Bronchial epithelial cell (primary cell): ENCODE results near the gene TTC3. TPM values are rescaled to one million over a fixed set of nuclear protein-coding genes. Genes with fewer than 3 reads are reported as not detected.

Source experiments
- DNase-seq: peaks from one replicate; pipeline ENCODE4 v3.0.0-alpha.2; 2010; ENCODE audit warnings: low read depth
- FAIRE-seq: peaks from 2 replicates; lab custom pipeline; 2011; peaks lifted over from hg19 to GRCh38; lab: Jason Lieb, UNC
- H3K27me3 ChIP-seq: 2 replicates; pipeline ENCODE4 v1.5.1; 2011; ENCODE audit warnings: low read length; ENCODE audit not compliant: control insufficient read depth, insufficient read depth
- H3K36me3 ChIP-seq: 2 replicates; pipeline ENCODE4 v1.5.1; 2011; ENCODE audit warnings: low read length; ENCODE audit not compliant: control insufficient read depth, insufficient read depth
- H3K4me3 ChIP-seq: 2 replicates; pipeline ENCODE4 v1.5.1; 2011; ENCODE audit warnings: mild to moderate bottlenecking, low read depth, low read length, control low read depth
- CTCF ChIP-seq: IDR thresholded peaks from 2 replicates; pipeline ENCODE4 v1.5.1; 2011; ENCODE audit warnings: mild to moderate bottlenecking, moderate library complexity, low read length, control low read depth, inconsistent platforms; ENCODE audit not compliant: insufficient read depth, severe bottlenecking
- total RNA-seq: library from RNA; depleted of rRNA; stranded (reverse); fragments of >200 nt; gene quantifications from 2 replicates; pipeline ENCODE4 v1.2.1, GENCODE V29; 2014

TTC3 gene
- total RNA-seq, 1 donor from 2014 or later, result 90.3 TPM

GRCh38 chr21:37036177-37036576, 36.9 kb upstream of the TTC3 start:
- H3K36me3 ChIP-seq, result no peaks in the 10 kb centered on the region
- TF ChIP-seq CTCF, result no peak
- H3K27me3 ChIP-seq, result no peaks in the 10 kb centered on the region
- no peak for FAIRE-seq
- no peak for DNase-seq
- H3K4me3 ChIP-seq, result no peak overlapping the region

GRCh38 chr21:37039411-37040075, 33.5 kb upstream of the TTC3 start:
- no peak overlapping the region for H3K4me3 ChIP-seq
- TF ChIP-seq CTCF, result no peak
- FAIRE-seq (no peak), DNase-seq (no peak)
- no peaks in the 10 kb centered on the region for H3K36me3 ChIP-seq
- no peaks in the 10 kb centered on the region for H3K27me3 ChIP-seq

GRCh38 chr21:37040212-37040611, 32.8 kb upstream of the TTC3 start:
- no peak for DNase-seq
- H3K27me3 ChIP-seq, result no peaks in the 10 kb centered on the region
- H3K4me3 ChIP-seq, result no peak overlapping the region
- TF ChIP-seq CTCF, result no peak
- no peaks in the 10 kb centered on the region for H3K36me3 ChIP-seq
- FAIRE-seq, result no peak

DNA sequence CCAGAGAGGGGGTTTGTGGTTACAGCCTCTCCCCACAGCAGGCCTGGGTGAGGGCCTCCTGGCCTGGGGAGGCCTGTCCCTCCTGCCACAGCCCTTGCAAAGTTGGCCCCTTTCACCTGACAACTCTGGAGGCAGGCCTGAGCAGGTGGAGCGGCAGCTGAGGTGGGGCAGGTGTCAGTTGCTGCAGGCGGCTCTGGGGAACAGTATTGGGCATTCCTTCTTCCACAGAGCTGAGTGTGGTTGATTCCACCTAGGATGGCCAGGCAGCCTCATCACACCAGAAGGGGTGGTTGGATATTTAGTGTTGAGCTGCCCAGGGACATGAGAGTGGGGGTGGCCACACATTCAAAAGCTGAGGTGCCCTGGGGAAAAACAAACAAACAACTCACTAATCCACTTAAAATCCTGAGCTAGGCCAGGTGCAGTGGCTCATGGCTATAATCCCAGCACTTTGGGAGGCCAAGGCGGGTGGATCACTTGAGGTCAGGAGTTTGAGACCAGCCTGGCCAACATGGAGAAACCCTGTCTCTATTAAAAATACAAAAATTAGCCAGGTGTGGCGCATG, 31.3 kb upstream of the TTC3 start:
- FAIRE-seq (peak; percentile 40), DNase-seq (no peak)
- Histone ChIP-seq H3K4me3 (no peak overlapping the region), H3K36me3 (no peaks in the 10 kb centered on the region), H3K27me3 (no peaks in the 10 kb centered on the region)
- TF ChIP-seq CTCF, result no peak

- H3K36me3 ChIP-seq, result no peaks in the 10 kb centered on the region
- H3K4me3 ChIP-seq, result no peak overlapping the region
- DNase-seq (no peak), FAIRE-seq (no peak)
- no peak for TF ChIP-seq CTCF
- H3K27me3 ChIP-seq, result no peaks in the 10 kb centered on the region
These were observed 29.2 kb upstream of the TTC3 start for GRCh38 chr21:37043818-37044217.

DNA sequence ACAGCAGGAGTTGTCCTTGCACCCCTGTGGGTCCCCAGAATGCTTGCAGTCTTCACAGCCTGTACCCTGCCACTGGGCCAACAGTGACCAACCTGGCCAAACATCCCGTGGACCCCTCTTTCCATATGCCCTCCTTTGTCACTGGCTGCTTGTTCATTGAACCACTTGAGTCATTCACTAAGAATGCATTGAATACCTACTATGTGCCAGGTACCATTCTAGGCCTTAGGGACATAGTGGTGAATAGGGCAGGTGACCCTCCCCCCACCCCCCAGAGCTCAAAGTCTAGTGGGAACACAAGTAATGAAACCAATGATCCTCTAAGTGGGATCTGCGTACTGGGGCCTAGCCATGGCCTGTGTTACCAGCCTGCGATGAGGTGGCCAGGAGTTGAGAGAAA, 28.4 kb upstream of the TTC3 start:
- FAIRE-seq (no peak), DNase-seq (no peak)
- Histone ChIP-seq H3K27me3 (no peaks in the 10 kb centered on the region), H3K36me3 (no peaks in the 10 kb centered on the region), H3K4me3 (no peak overlapping the region)
- TF ChIP-seq CTCF, result no peak
